K562 (cell line): Measurements from ENCODE around the gene GDF2. TPM values are rescaled to one million over a fixed set of nuclear protein-coding genes. Genes with fewer than 3 reads are reported as not detected.

Experiments used
- ATF4 ChIP-seq: fragments of 450-650 bp; formaldehyde crosslinking; IDR thresholded peaks from 2 replicates; pipeline ENCODE4 v1.4.0; 2022; ENCODE audit warnings: mild to moderate bottlenecking, moderate library complexity
- ATF7 ChIP-seq: fragments of 450-650 bp; IDR thresholded peaks from 2 replicates; pipeline ENCODE4 v1.7.1; 2014; ENCODE audit warnings: mild to moderate bottlenecking, moderate library complexity
- CREM ChIP-seq: IDR thresholded peaks from 2 replicates; pipeline ENCODE4 v1.6.1; 2014; ENCODE audit warnings: antibody characterized with exemption, low read depth
- DNMT1 ChIP-seq: fragments of 450-650 bp; IDR thresholded peaks from 2 replicates; pipeline ENCODE4 v1.6.1; 2016; ENCODE audit warnings: antibody characterized with exemption, mild to moderate bottlenecking
- DPF2 ChIP-seq: fragments of 450-650 bp; IDR thresholded peaks from 2 replicates; pipeline ENCODE4 v1.6.1; 2016
- E2F6 ChIP-seq, 2 experiments: IDR thresholded peaks; 2 replicates each; pipeline ENCODE4 v1.6.1; 2011; ENCODE audit warnings: borderline replicate concordance in 1 of 2, control low read depth in 1 of 2, low read depth in 1 of 2, low read length in 1 of 2, mild to moderate bottlenecking in 1 of 2, mixed read lengths in 1 of 2, moderate library complexity in 1 of 2; ENCODE audit not compliant: insufficient read depth in 1 of 2, insufficient read length in 1 of 2, poor library complexity in 1 of 2, severe bottlenecking in 1 of 2; ENCODE audit errors: extremely low read depth in 1 of 2
- HDAC6 ChIP-seq: IDR thresholded peaks from 2 replicates; pipeline ENCODE4 v1.6.1; 2012; ENCODE audit warnings: low read depth, mild to moderate bottlenecking, control low read depth, inconsistent platforms, low read length, moderate library complexity
- HMG20B ChIP-seq: fragments of 250-450 bp; sonication (Bioruptor Pico); IDR thresholded peaks from 2 replicates; pipeline ENCODE4 v1.5.0; 2021; ENCODE audit warnings: mild to moderate bottlenecking
- KDM4B ChIP-seq, 2 experiments: fragments of 450-650 bp in 1 of 2; sonication (generic) in 1 of 2; IDR thresholded peaks; 2 replicates each; pipeline ENCODE4 v1.6.1; 2016 to 2017; ENCODE audit warnings: borderline replicate concordance in 2 of 2, antibody characterized with exemption in 1 of 2, low read depth in 1 of 2, mild to moderate bottlenecking in 1 of 2
- MIER1 ChIP-seq: fragments of 450-650 bp; IDR thresholded peaks from 2 replicates; pipeline ENCODE4 v1.6.1; 2016; ENCODE audit warnings: antibody characterized with exemption, mild to moderate bottlenecking, low read depth
- MTA2 ChIP-seq: fragments of 450-650 bp; IDR thresholded peaks from 2 replicates; pipeline ENCODE4 v1.6.1; 2016; ENCODE audit warnings: low read depth
- NCOA4 ChIP-seq: fragments of 450-650 bp; IDR thresholded peaks from 2 replicates; pipeline ENCODE4 v1.6.1; 2018; ENCODE audit warnings: mild to moderate bottlenecking; ENCODE audit not compliant: partially characterized antibody
- PML ChIP-seq: IDR thresholded peaks from 2 replicates; pipeline ENCODE4 v1.6.1; 2012; ENCODE audit warnings: low read length, inconsistent platforms
- PTTG1 ChIP-seq: fragments of 450-650 bp; IDR thresholded peaks from 2 replicates; pipeline ENCODE4 v1.6.1; 2016; ENCODE audit warnings: low read depth, mild to moderate bottlenecking, missing genetic modification characterization, missing compliant biosample characterization
- RAD51 ChIP-seq: fragments of 450-650 bp; IDR thresholded peaks from 2 replicates; pipeline ENCODE4 v1.7.1; 2016; ENCODE audit warnings: low read depth, mild to moderate bottlenecking, borderline replicate concordance
- RBM14 ChIP-seq: fragments of 200-400 bp; formaldehyde crosslinking; IDR thresholded peaks from 2 replicates; pipeline ENCODE4 v1.6.1; 2018; ENCODE audit warnings: low read depth, mild to moderate bottlenecking, low read length, moderate library complexity, borderline replicate concordance; ENCODE audit not compliant: insufficient read depth
- SMARCA4 ChIP-seq: fragments of 450-650 bp; IDR thresholded peaks from 2 replicates; pipeline ENCODE4 v1.6.1; 2016
- TEAD4 ChIP-seq, 2 experiments: sonication (generic) in 1 of 2; formaldehyde crosslinking in 1 of 2; IDR thresholded peaks; 2 replicates each; pipeline versions ENCODE4 v1.6.1 to v1.8.0; 2012 to 2022; ENCODE audit warnings: borderline replicate concordance in 1 of 2, inconsistent platforms in 1 of 2, low read length in 1 of 2, mild to moderate bottlenecking in 1 of 2, missing genetic modification reagents in 1 of 2
- XRCC5 ChIP-seq: fragments of 200-400 bp; formaldehyde crosslinking; IDR thresholded peaks from 2 replicates; pipeline ENCODE4 v1.6.1; 2017; ENCODE audit warnings: low read depth, mild to moderate bottlenecking, low read length
- YY1 ChIP-seq, 3 experiments: IDR thresholded peaks; 2 replicates each; pipeline ENCODE4 v1.6.1; 2011; ENCODE audit warnings: low read length in 2 of 3, mild to moderate bottlenecking in 2 of 3, moderate library complexity in 2 of 3, borderline replicate concordance in 1 of 3, control low read depth in 1 of 3, low read depth in 1 of 3; ENCODE audit not compliant: insufficient read depth in 3 of 3, insufficient replicate concordance in 2 of 3, control insufficient read depth in 1 of 3, insufficient read length in 1 of 3; ENCODE audit errors: extremely low read depth in 1 of 3
- ZC3H8 ChIP-seq: fragments of 450-650 bp; IDR thresholded peaks from 2 replicates; pipeline ENCODE4 v1.6.1; 2017
- ZNF232 ChIP-seq: sonication (generic); formaldehyde crosslinking; IDR thresholded peaks from 2 replicates; pipeline ENCODE4 v1.8.0; 2022; ENCODE audit warnings: mild to moderate bottlenecking, missing genetic modification reagents
- ZNF354B ChIP-seq: fragments of 250-450 bp; sonication (Bioruptor Pico); IDR thresholded peaks from 2 replicates; pipeline ENCODE4 v1.4.0; 2020
- ZNF511 ChIP-seq: sonication (generic); formaldehyde crosslinking; IDR thresholded peaks from 2 replicates; pipeline ENCODE4 v1.8.0; 2022; ENCODE audit warnings: mild to moderate bottlenecking, missing genetic modification reagents
- ZNF584 ChIP-seq: fragments of 200-800 bp; sonication (Bioruptor generic); IDR thresholded peaks from 2 replicates; pipeline ENCODE4 v1.6.1; 2016; ENCODE audit warnings: low read depth, mild to moderate bottlenecking, missing genetic modification characterization, missing compliant biosample characterization
- ZNF707 ChIP-seq: fragments of 250-450 bp; sonication (Bioruptor Pico); conservative IDR thresholded peaks from 2 replicates; pipeline ENCODE4 v1.8.0; 2022; ENCODE audit warnings: inconsistent platforms, mild to moderate bottlenecking, moderate library complexity
- ZNF785 ChIP-seq: fragments of 250-450 bp; sonication (Bioruptor Pico); IDR thresholded peaks from 2 replicates; pipeline ENCODE4 v1.4.0; 2020; ENCODE audit warnings: mild to moderate bottlenecking
- polyA plus RNA-seq, 8 experiments: library from polyadenylated mRNA; depleted of rRNA in 4 of 8; stranded (reverse) in 5 of 8; unstranded in 3 of 8; fragments of >200 nt; fragmentation: Nextera tagmentation in 2 of 8; fragmentation: Illumina TruSeq in 1 of 8; extraction: Ambion mirVana in 2 of 8; extraction: Trizol in 1 of 8; gene quantifications; 2 replicates each; pipeline versions ENCODE4 v1.2.1 to v1.2.3, GENCODE V29; 2011 to 2014; ENCODE audit warnings: inconsistent platforms in 1 of 8, missing spikeins in 1 of 8
- total RNA-seq, 7 experiments: library from RNA; depleted of rRNA in 6 of 7; stranded (reverse); fragments of >200 nt in 6 of 7; fragmentation: Illumina TruSeq in 2 of 7; extraction: Trizol in 2 of 7; gene quantifications; 2 replicates each; pipeline versions ENCODE4 v1.2.1 to v1.2.3, GENCODE V29; 2011 to 2021; ENCODE audit warnings: low replicate concordance in 1 of 7

GDF2 gene
- total and polyA plus RNA-seq, 9 of the 15 experiments (the other 6 are each of a cell fraction or from before 2014, with no cell fraction given) = 0.08 to 0.58 (median 0.27) TPM; not detected in 2

- peak; percentile 69 for TF ChIP-seq TEAD4 (IDR thresholded peaks at IDR 0.05; ENCODE audit: low read length)
- TF ChIP-seq TEAD4 (CRISPR knock-in tag; IDR thresholded peaks at IDR 0.05; ENCODE audit: borderline replicate concordance) = no peak
- TF ChIP-seq DPF2 = peak; percentile 89
- no peak for TF ChIP-seq YY1 (IDR thresholded peaks at IDR 0.05; ENCODE audit: borderline replicate concordance in 1 of 3, control insufficient read depth in 1 of 3, extremely low read depth in 1 of 3, insufficient read depth in 3 of 3, insufficient read length in 1 of 3, insufficient replicate concordance in 2 of 3, low read depth in 1 of 3, low read length in 2 of 3)
- no peak for TF ChIP-seq RAD51
- no peak for TF ChIP-seq HMG20B (CRISPR knock-in tag)
- TF ChIP-seq KDM4B (IDR thresholded peaks at IDR 0.05; ENCODE audit: borderline replicate concordance in 2 of 2, low read depth in 1 of 2) = no peak
- TF ChIP-seq MIER1 = no peak
- TF ChIP-seq MTA2 = peak; percentile 68
- no peak for TF ChIP-seq HDAC6
- 0 out of 2 replicates have a peak, but pooled peaks have one; percentile 41 for TF ChIP-seq ATF7
- no peak for TF ChIP-seq ATF4 (CRISPR knock-in tag)
- TF ChIP-seq E2F6 (IDR thresholded peaks at IDR 0.05; ENCODE audit: borderline replicate concordance in 1 of 2, extremely low read depth in 1 of 2, insufficient read depth in 1 of 2, insufficient read length in 1 of 2, low read depth in 1 of 2, low read length in 1 of 2, poor library complexity in 1 of 2, severe bottlenecking in 1 of 2) = no peak
- TF ChIP-seq DNMT1 = no peak
- no peak for TF ChIP-seq PTTG1
- TF ChIP-seq CREM = peak; percentile 34; the same call in 1 of the 2 replicates
- no peak for TF ChIP-seq ZC3H8
- no peak for TF ChIP-seq ZNF785 (CRISPR knock-in tag)
- TF ChIP-seq ZNF511 (CRISPR knock-in tag) = no peak
- no peak for TF ChIP-seq XRCC5
- no peak for TF ChIP-seq ZNF707 (CRISPR knock-in tag)
- no peak for TF ChIP-seq RBM14
- TF ChIP-seq ZNF232 = no peak
- no peak for TF ChIP-seq NCOA4
- TF ChIP-seq PML = no peak
- TF ChIP-seq ZNF354B = no peak
- TF ChIP-seq SMARCA4 = peak; percentile 86
- no peak for TF ChIP-seq ZNF584 (CRISPR knock-in tag)
Observed at GRCh38 chr10:47306387-47307210, 15.7 kb upstream of the GDF2 start (continued).
